ENCODE results near the gene AUTS2.

Gene AUTS2

GRCh38 chr7:69981646-69982045, 383.4 kb downstream of the AUTS2 start:
- no peak overlapping the region for H3K27ac ChIP-seq
- H3K9me3 ChIP-seq (ENCODE audit: severe bottlenecking) = no peaks in the 10 kb centered on the region
- DNase-seq = no peak
- no peak overlapping the region for H3K4me3 ChIP-seq (ENCODE audit: low read depth, low read length)
- H3K36me3 ChIP-seq = no peaks in the 10 kb centered on the region
- no peaks in the 10 kb centered on the region for H3K27me3 ChIP-seq (ENCODE audit: insufficient read depth, low read depth, severe bottlenecking)
- TF ChIP-seq CTCF (IDR thresholded peaks at IDR 0.05; ENCODE audit: low read depth, low read length) = no peak

- H3K9me3 ChIP-seq (ENCODE audit: severe bottlenecking) = no peaks in the 10 kb centered on the region
- TF ChIP-seq CTCF (IDR thresholded peaks at IDR 0.05; ENCODE audit: low read depth, low read length) = no peak
- H3K27me3 ChIP-seq (ENCODE audit: insufficient read depth, low read depth, severe bottlenecking) = no peaks in the 10 kb centered on the region
- no peak for DNase-seq
- H3K4me3 ChIP-seq (ENCODE audit: low read depth, low read length) = no peak overlapping the region
- no peaks in the 10 kb centered on the region for H3K36me3 ChIP-seq
- no peak overlapping the region for H3K27ac ChIP-seq
These were observed 383.9 kb downstream of the AUTS2 start for GRCh38 chr7:69982197-69982596.

GRCh38 chr7:69989551-69989950, 391.3 kb downstream of the AUTS2 start:
- no peaks in the 10 kb centered on the region for H3K36me3 ChIP-seq
- no peak for DNase-seq
- H3K27ac ChIP-seq = no peak overlapping the region
- no peak for TF ChIP-seq CTCF (IDR thresholded peaks at IDR 0.05; ENCODE audit: low read depth, low read length)
- no peak overlapping the region for H3K4me3 ChIP-seq (ENCODE audit: low read depth, low read length)
- no peaks in the 10 kb centered on the region for H3K27me3 ChIP-seq (ENCODE audit: insufficient read depth, low read depth, severe bottlenecking)
- no peaks in the 10 kb centered on the region for H3K9me3 ChIP-seq (ENCODE audit: severe bottlenecking)

- no peak for TF ChIP-seq CTCF (IDR thresholded peaks at IDR 0.05; ENCODE audit: low read depth, low read length)
- H3K9me3 ChIP-seq (ENCODE audit: severe bottlenecking) = no peaks in the 10 kb centered on the region
- no peak for DNase-seq
- H3K27ac ChIP-seq = no peak overlapping the region
- no peaks in the 10 kb centered on the region for H3K36me3 ChIP-seq
- no peaks in the 10 kb centered on the region for H3K27me3 ChIP-seq (ENCODE audit: insufficient read depth, low read depth, severe bottlenecking)
- no peak overlapping the region for H3K4me3 ChIP-seq (ENCODE audit: low read depth, low read length)
These were observed 394.7 kb downstream of the AUTS2 start for GRCh38 chr7:69992938-69993337.

GRCh38 chr7:69994218-69994617, 395.9 kb downstream of the AUTS2 start:
- TF ChIP-seq CTCF (IDR thresholded peaks at IDR 0.05; ENCODE audit: low read depth, low read length) = no peak
- no peaks in the 10 kb centered on the region for H3K9me3 ChIP-seq (ENCODE audit: severe bottlenecking)
- no peaks in the 10 kb centered on the region for H3K27me3 ChIP-seq (ENCODE audit: insufficient read depth, low read depth, severe bottlenecking)
- no peaks in the 10 kb centered on the region for H3K36me3 ChIP-seq
- H3K27ac ChIP-seq = no peak overlapping the region
- no peak overlapping the region for H3K4me3 ChIP-seq (ENCODE audit: low read depth, low read length)
- no peak for DNase-seq

GRCh38 chr7:69994886-69995542, 396.7 kb downstream of the AUTS2 start:
- DNase-seq = no peak
- Histone ChIP-seq H3K27me3 (ENCODE audit: insufficient read depth, low read depth, severe bottlenecking) (no peaks in the 10 kb centered on the region), H3K9me3 (ENCODE audit: severe bottlenecking) (no peaks in the 10 kb centered on the region), H3K27ac (no peak overlapping the region), H3K36me3 (no peaks in the 10 kb centered on the region), H3K4me3 (ENCODE audit: low read depth, low read length) (no peak overlapping the region)
- no peak for TF ChIP-seq CTCF (IDR thresholded peaks at IDR 0.05; ENCODE audit: low read depth, low read length)
